Right lobe of liver (tissue), 6 donors: ENCODE data around the gene SLC26A3. TPM values are rescaled to one million over a fixed set of nuclear protein-coding genes. Genes with fewer than 3 reads are reported as not detected.

Experiments used
- ATAC-seq, 4 donors: fragments of 200-7000 bp; cut with Tn5 transposase; one replicate each; pipeline ENCODE4 v1.9.1; 2020; ENCODE audit warnings: mild to moderate bottlenecking in 4 of 4, moderate library complexity in 4 of 4
- DNase-seq, 3 donors: peaks; one replicate each; pipeline ENCODE4 v3.0.0-alpha.2; 2020
- H3K27ac ChIP-seq, 3 donors: fragments of 200-600 bp; one replicate each; pipeline ENCODE4 v1.8.0; 2022
- H3K27me3 ChIP-seq, 2 donors: fragments of 200-600 bp; one replicate each; pipeline ENCODE4 v1.8.0; 2022
- H3K36me3 ChIP-seq, 4 donors: fragments of 200-600 bp; sonication (generic) in 1 of 4; one replicate each; pipeline versions ENCODE4 v1.5.1 to v1.8.0; 2017 to 2022; ENCODE audit warnings: control low read depth in 1 of 4
- H3K4me1 ChIP-seq, 4 donors: fragments of 200-600 bp; sonication (generic) in 1 of 4; one replicate each; pipeline versions ENCODE4 v1.5.1 to v1.8.0; 2017 to 2022; ENCODE audit warnings: control low read depth in 1 of 4
- H3K4me3 ChIP-seq, 3 donors: fragments of 200-600 bp; one replicate each; pipeline ENCODE4 v1.8.0; 2022
- H3K9me3 ChIP-seq, 4 donors: fragments of 200-600 bp; sonication (generic) in 1 of 4; one replicate each; pipeline versions ENCODE4 v1.5.1 to v1.8.0; 2017 to 2022; ENCODE audit warnings: control low read depth in 1 of 4
- CTCF ChIP-seq, 4 donors: fragments of 200-600 bp in 3 of 4; fragments of 450-650 bp in 1 of 4; IDR thresholded peaks; one replicate each; pipeline versions ENCODE4 v1.5.1 to v1.8.0; 2016 to 2022; ENCODE audit warnings: antibody characterized with exemption in 4 of 4, mild to moderate bottlenecking in 2 of 4
- POLR2A ChIP-seq: fragments of 450-650 bp; IDR thresholded peaks from one replicate; pipeline ENCODE4 v1.6.1; 2017; ENCODE audit warnings: antibody characterized with exemption, mild to moderate bottlenecking
- WGBS: methylation state at CpG from one replicate; pipeline ENCODE4 v1.1.6; 2018; ENCODE audit warnings: low coverage, low lambda C conversion rate; ENCODE audit not compliant: insufficient coverage; ENCODE audit errors: missing lambda C conversion rate; 5-methylcytosine and 5-hydroxymethylcytosine counted together
- intact Hi-C, 2 donors: fragments of 100-400 bp; cut with DNase I; formaldehyde crosslinking; loops; one replicate each; pipeline versions ENCODE4 v1.11.2 to v1.14.1; 2022
- total RNA-seq, 6 experiments: library from RNA; depleted of rRNA in 2 of 6; stranded (reverse); fragments of >200 nt in 2 of 6; fragmentation: NEBNext Ultra II Directional in 3 of 6; extraction: Animal tissue kit (Norgen Biotek cat#: 25700) in 3 of 6; gene quantifications; one replicate each; pipeline versions ENCODE4 v1.1.0 to v1.2.4, GENCODE V29; 2016 to 2023
- donor health status: DM: no; HTN: yes; CAD: no.
- donor health status: DM: no; HTN: no; CAD: no.
- donor health status: DM: no; HTN: no; CAD: no.
- donor health status: DM: no; HTN: yes; CAD: no.
- donor health status: DM: no; HTN: yes; CAD: no.

The SLC26A3 gene
- total RNA-seq, 6 experiments from 2014 or later = 0.15 to 2.8 (median 1.5) TPM; not detected in 2

GRCh38 chr7:107834401-107834800 lies 31.4 kb upstream of the SLC26A3 start:
- ATAC-seq = no peak
- intact Hi-C loops = no loop called here
- 78% methylated on average over 1 of the region's 1 CpG for WGBS
- DNase-seq = no peak
- no peaks in the 10 kb centered on the region for H3K36me3 ChIP-seq
- H3K27me3 ChIP-seq = no peaks in the 10 kb centered on the region
- H3K9me3 ChIP-seq = no peaks in the 10 kb centered on the region
- H3K4me1 ChIP-seq = no peaks in the 10 kb centered on the region
- H3K4me3 ChIP-seq = no peak overlapping the region
- H3K27ac ChIP-seq = no peak overlapping the region
- TF ChIP-seq POLR2A (no peak), CTCF (IDR thresholded peaks at IDR 0.05) (no peak)

GRCh38 chr7:107833684-107834106 lies 30.7 kb upstream of the SLC26A3 start:
- TF ChIP-seq CTCF (IDR thresholded peaks at IDR 0.05) (no peak), POLR2A (no peak)
- no peak for ATAC-seq
- Histone ChIP-seq H3K4me1 (no peaks in the 10 kb centered on the region), H3K27ac (no peak overlapping the region), H3K36me3 (no peaks in the 10 kb centered on the region), H3K9me3 (no peaks in the 10 kb centered on the region), H3K27me3 (no peaks in the 10 kb centered on the region), H3K4me3 (no peak overlapping the region)
- no peak for DNase-seq
- 75% methylated on average over 7 of the region's 7 CpGs for WGBS
- intact Hi-C loops = no loop called here

- H3K4me3 ChIP-seq = no peak overlapping the region
- intact Hi-C loops = no loop called here
- ATAC-seq = no peak
- WGBS = 61% methylated on average over 3 of the region's 3 CpGs
- H3K27me3 ChIP-seq = no peaks in the 10 kb centered on the region
- DNase-seq = no peak
- TF ChIP-seq CTCF (IDR thresholded peaks at IDR 0.05) = no peak
- no peak for TF ChIP-seq POLR2A
- no peak overlapping the region for H3K27ac ChIP-seq
- H3K36me3 ChIP-seq = no peaks in the 10 kb centered on the region
- no peaks in the 10 kb centered on the region for H3K4me1 ChIP-seq
- no peaks in the 10 kb centered on the region for H3K9me3 ChIP-seq
These were observed 27.4 kb upstream of the SLC26A3 start for GRCh38 chr7:107830420-107830819.

- intact Hi-C loops = no loop called here
- TF ChIP-seq POLR2A (no peak), CTCF (IDR thresholded peaks at IDR 0.05) (no peak)
- no peak for ATAC-seq
- Histone ChIP-seq H3K4me1 (no peaks in the 10 kb centered on the region), H3K36me3 (no peaks in the 10 kb centered on the region), H3K27ac (no peak overlapping the region), H3K9me3 (no peaks in the 10 kb centered on the region), H3K4me3 (no peak overlapping the region), H3K27me3 (no peaks in the 10 kb centered on the region)
- WGBS = 73% methylated on average over 4 of the region's 4 CpGs
- no peak for DNase-seq
These were observed 25.5 kb upstream of the SLC26A3 start for GRCh38 chr7:107828540-107828939.

GRCh38 chr7:107827501-107827900 lies 24.5 kb upstream of the SLC26A3 start:
- no peak overlapping the region for H3K4me3 ChIP-seq
- H3K27ac ChIP-seq = no peak overlapping the region
- H3K4me1 ChIP-seq = no peaks in the 10 kb centered on the region
- intact Hi-C loops = no loop called here
- no peaks in the 10 kb centered on the region for H3K36me3 ChIP-seq
- ATAC-seq = no peak
- TF ChIP-seq CTCF (IDR thresholded peaks at IDR 0.05) (no peak), POLR2A (no peak)
- H3K27me3 ChIP-seq = no peaks in the 10 kb centered on the region
- no peaks in the 10 kb centered on the region for H3K9me3 ChIP-seq
- no peak for DNase-seq
- WGBS = 67% methylated on average over 1 of the region's 2 CpGs
